Astrocyte (in vitro differentiated cells and primary cell): ENCODE data around the gene DCUN1D2. TPM values are rescaled to one million over a fixed set of nuclear protein-coding genes. Genes with fewer than 3 reads are reported as not detected.

ENCODE experiments used
- DNase-seq: peaks from one replicate; pipeline ENCODE4 v3.0.0-alpha.2; 2010; ENCODE audit warnings: low read depth
- FAIRE-seq: peaks from 2 replicates; lab custom pipeline; 2011; peaks lifted over from hg19 to GRCh38; lab: Jason Lieb, UNC
- H2AFZ ChIP-seq: 2 replicates; pipeline ENCODE4 v1.6.0; 2012; ENCODE audit warnings: low read depth, low read length, inconsistent platforms
- H3K27ac ChIP-seq: 2 replicates; pipeline ENCODE4 v1.5.1; 2011; ENCODE audit warnings: low read depth, low read length, inconsistent platforms
- H3K27me3 ChIP-seq: 2 replicates; pipeline ENCODE4 v1.6.0; 2011; ENCODE audit warnings: low read length, inconsistent platforms; ENCODE audit not compliant: insufficient read depth
- H3K36me3 ChIP-seq: 2 replicates; pipeline ENCODE4 v1.5.1; 2011; ENCODE audit warnings: low read length, inconsistent platforms; ENCODE audit not compliant: insufficient read depth
- H3K4me1 ChIP-seq: 2 replicates; pipeline ENCODE4 v1.5.1; 2011; ENCODE audit warnings: low read length, inconsistent platforms; ENCODE audit not compliant: insufficient read depth
- H3K4me2 ChIP-seq: 2 replicates; pipeline ENCODE4 v1.6.0; 2012; ENCODE audit warnings: low read length, inconsistent platforms
- H3K4me3 ChIP-seq: 2 replicates; pipeline ENCODE4 v1.5.1; 2011; ENCODE audit warnings: low read depth, mild to moderate bottlenecking, low read length, inconsistent platforms; ENCODE audit not compliant: insufficient read depth
- H3K79me2 ChIP-seq: 2 replicates; pipeline ENCODE4 v1.6.0; 2012; ENCODE audit warnings: mild to moderate bottlenecking, low read length, inconsistent platforms; ENCODE audit not compliant: insufficient read depth
- H3K9ac ChIP-seq: 2 replicates; pipeline ENCODE4 v1.6.0; 2012; ENCODE audit warnings: mild to moderate bottlenecking, low read length, inconsistent platforms
- H3K9me3 ChIP-seq: 2 replicates; pipeline ENCODE4 v1.5.1; 2012; ENCODE audit warnings: low read depth, mild to moderate bottlenecking, low read length, inconsistent platforms; ENCODE audit not compliant: insufficient read depth
- H4K20me1 ChIP-seq: 2 replicates; pipeline ENCODE4 v1.6.0; 2012; ENCODE audit warnings: low read length, inconsistent platforms; ENCODE audit not compliant: insufficient read depth
- H3K27ac Mint-ChIP-seq: one replicate; pipeline ENCODE4 v1.8.0; 2021; ENCODE audit warnings: mild to moderate bottlenecking, mixed read lengths; ENCODE audit not compliant: unreplicated experiment
- H3K27me3 Mint-ChIP-seq: one replicate; pipeline ENCODE4 v1.8.0; 2021; ENCODE audit warnings: low read depth, mixed read lengths; ENCODE audit not compliant: unreplicated experiment
- H3K36me3 Mint-ChIP-seq: one replicate; pipeline ENCODE4 v1.8.0; 2021; ENCODE audit warnings: low read depth, mixed read lengths; ENCODE audit not compliant: unreplicated experiment
- H3K4me1 Mint-ChIP-seq: one replicate; pipeline ENCODE4 v1.8.0; 2021; ENCODE audit warnings: low read depth, mixed read lengths; ENCODE audit not compliant: unreplicated experiment
- H3K4me3 Mint-ChIP-seq: one replicate; pipeline ENCODE4 v1.8.0; 2021; ENCODE audit warnings: mild to moderate bottlenecking, moderate library complexity, mixed read lengths; ENCODE audit not compliant: unreplicated experiment
- H3K9me3 Mint-ChIP-seq: one replicate; pipeline ENCODE4 v1.8.0; 2021; ENCODE audit warnings: mild to moderate bottlenecking, mixed read lengths; ENCODE audit not compliant: unreplicated experiment
- CTCF ChIP-seq: IDR thresholded peaks from 2 replicates; pipeline ENCODE4 v1.5.1; 2011; ENCODE audit warnings: low read depth, mild to moderate bottlenecking, inconsistent platforms, low read length, moderate library complexity; ENCODE audit not compliant: insufficient read depth
- EZH2 ChIP-seq: IDR thresholded peaks from 2 replicates; pipeline ENCODE4 v1.6.1; 2012; ENCODE audit warnings: mild to moderate bottlenecking, low read length, inconsistent platforms; ENCODE audit not compliant: insufficient read depth
- total RNA-seq: library from RNA; stranded (reverse); gene quantifications from 2 replicates; pipeline ENCODE4 v1.2.1, GENCODE V29; 2021

The DCUN1D2 gene
- total RNA-seq, 1 donor from 2014 or later: 16.3 TPM

- Mint-ChIP-seq H3K27ac (no peak overlapping the region), H3K9me3 (no peaks in the 10 kb centered on the region), H3K4me3 (no peak overlapping the region), H3K27me3 (no peaks in the 10 kb centered on the region), H3K4me1 (no peaks in the 10 kb centered on the region), H3K36me3 (peaks cover 10% of the 10 kb centered on the region)
- FAIRE-seq (no peak), DNase-seq (no peak)
- Histone ChIP-seq H3K4me3 (no peak overlapping the region), H3K4me1 (no peaks in the 10 kb centered on the region), H2AFZ (no peak overlapping the region), H3K9me3 (no peaks in the 10 kb centered on the region), H3K9ac (no peak overlapping the region), H3K79me2 (peaks cover 7% of the 10 kb centered on the region), H3K36me3 (no peaks in the 10 kb centered on the region), H3K27ac (no peak overlapping the region), H3K27me3 (no peaks in the 10 kb centered on the region), H4K20me1 (peaks cover 33% of the 10 kb centered on the region), H3K4me2 (no peak overlapping the region)
- TF ChIP-seq CTCF (no peak), EZH2 (no peak)
Measured at GRCh38 chr13:113468029-113468428, 22.5 kb downstream of the DCUN1D2 start.

GRCh38 chr13:113466383-113466782 is 24.1 kb downstream of the DCUN1D2 start:
- no peak for TF ChIP-seq EZH2
- Histone ChIP-seq H2AFZ (no peak overlapping the region), H3K4me2 (no peak overlapping the region), H3K9ac (no peak overlapping the region), H3K27me3 (no peaks in the 10 kb centered on the region), H3K4me3 (no peak overlapping the region), H3K27ac (no peak overlapping the region), H3K9me3 (no peaks in the 10 kb centered on the region), H3K79me2 (peaks cover 7% of the 10 kb centered on the region), H3K36me3 (no peaks in the 10 kb centered on the region), H4K20me1 (peaks cover 31% of the 10 kb centered on the region), H3K4me1 (no peaks in the 10 kb centered on the region)
- FAIRE-seq: no peak
- H3K27me3 Mint-ChIP-seq: no peaks in the 10 kb centered on the region
- H3K9me3 Mint-ChIP-seq: no peaks in the 10 kb centered on the region
- no peak overlapping the region for H3K27ac Mint-ChIP-seq
- H3K36me3 Mint-ChIP-seq: peaks cover 7% of the 10 kb centered on the region
- H3K4me1 Mint-ChIP-seq: no peaks in the 10 kb centered on the region
- DNase-seq: no peak
- H3K4me3 Mint-ChIP-seq: no peak overlapping the region

GRCh38 chr13:113465300-113465699 is 25.2 kb downstream of the DCUN1D2 start:
- no peak overlapping the region for H3K9ac ChIP-seq
- peaks cover 5% of the 10 kb centered on the region for H3K79me2 ChIP-seq
- no peak for DNase-seq
- H4K20me1 ChIP-seq: peaks cover 21% of the 10 kb centered on the region
- peaks cover 3% of the 10 kb centered on the region for H3K36me3 ChIP-seq
- Mint-ChIP-seq H3K27me3 (no peaks in the 10 kb centered on the region), H3K27ac (no peak overlapping the region), H3K9me3 (no peaks in the 10 kb centered on the region), H3K4me3 (no peak overlapping the region), H3K4me1 (no peaks in the 10 kb centered on the region), H3K36me3 (peaks cover 3% of the 10 kb centered on the region)
- H3K4me3 ChIP-seq: no peak overlapping the region
- H3K27me3 ChIP-seq: no peaks in the 10 kb centered on the region
- TF ChIP-seq CTCF (no peak), EZH2 (no peak)
- H3K9me3 ChIP-seq: no peaks in the 10 kb centered on the region
- no peak overlapping the region for H3K4me2 ChIP-seq
- no peak overlapping the region for H3K27ac ChIP-seq
- no peak for FAIRE-seq
- H2AFZ ChIP-seq: no peak overlapping the region
- no peaks in the 10 kb centered on the region for H3K4me1 ChIP-seq
